Mucosa of stomach (tissue), 1 donor: ENCODE results near the gene SERAC1.

Source experiments
- H3K27me3 ChIP-seq: one replicate; pipeline ENCODE4 v1.7.0; 2013; ENCODE audit warnings: mild to moderate bottlenecking, low read length; ENCODE audit not compliant: control insufficient read depth, insufficient read depth
- H3K36me3 ChIP-seq: one replicate; pipeline ENCODE4 v1.7.0; 2013; ENCODE audit warnings: low read length; ENCODE audit not compliant: control insufficient read depth, insufficient read depth
- H3K4me1 ChIP-seq: one replicate; pipeline ENCODE4 v1.7.0; 2013; ENCODE audit warnings: mild to moderate bottlenecking, low read length; ENCODE audit not compliant: control insufficient read depth, insufficient read depth
- H3K4me3 ChIP-seq: one replicate; pipeline ENCODE4 v1.7.0; 2013; ENCODE audit warnings: low read length
- H3K9ac ChIP-seq: one replicate; pipeline ENCODE4 v1.7.0; 2013; ENCODE audit warnings: mild to moderate bottlenecking, low read length, moderate library complexity
- H3K9me3 ChIP-seq: one replicate; pipeline ENCODE4 v1.7.0; 2013; ENCODE audit warnings: mild to moderate bottlenecking, low read length, moderate library complexity; ENCODE audit not compliant: control insufficient read depth
- donor health status: Pancreatic carcinoma.

SERAC1 gene

GRCh38 chr6:158068893-158069799 is 98.9 kb downstream of the SERAC1 start:
- no peaks in the 10 kb centered on the region for H3K27me3 ChIP-seq
- H3K9me3 ChIP-seq = no peaks in the 10 kb centered on the region
- H3K4me3 ChIP-seq = no peak overlapping the region
- H3K36me3 ChIP-seq = peaks cover 7% of the 10 kb centered on the region
- H3K9ac ChIP-seq = no peak overlapping the region
- H3K4me1 ChIP-seq = peaks cover 28% of the 10 kb centered on the region

- no peaks in the 10 kb centered on the region for H3K27me3 ChIP-seq
- no peak overlapping the region for H3K4me3 ChIP-seq
- peak overlapping the region; percentile 11 for H3K9ac ChIP-seq
- H3K9me3 ChIP-seq = no peaks in the 10 kb centered on the region
- peaks cover 28% of the 10 kb centered on the region for H3K4me1 ChIP-seq
- peaks cover 7% of the 10 kb centered on the region for H3K36me3 ChIP-seq
Observed at GRCh38 chr6:158068156-158068892, 99.7 kb downstream of the SERAC1 start.

- H3K4me3 ChIP-seq = no peak overlapping the region
- peaks cover 28% of the 10 kb centered on the region for H3K4me1 ChIP-seq
- H3K9me3 ChIP-seq = no peaks in the 10 kb centered on the region
- no peak overlapping the region for H3K9ac ChIP-seq
- peaks cover 7% of the 10 kb centered on the region for H3K36me3 ChIP-seq
- H3K27me3 ChIP-seq = no peaks in the 10 kb centered on the region
Observed at GRCh38 chr6:158067436-158068015, 100.5 kb downstream of the SERAC1 start.

- Histone ChIP-seq H3K4me3 (no peak overlapping the region), H3K27me3 (no peaks in the 10 kb centered on the region), H3K36me3 (peaks cover 7% of the 10 kb centered on the region), H3K9ac (no peak overlapping the region), H3K4me1 (peaks cover 26% of the 10 kb centered on the region), H3K9me3 (no peaks in the 10 kb centered on the region)
Observed at GRCh38 chr6:158066136-158066781, 101.8 kb downstream of the SERAC1 start.

- Histone ChIP-seq H3K4me1 (peaks cover 40% of the 10 kb centered on the region), H3K27me3 (no peaks in the 10 kb centered on the region), H3K9ac (no peak overlapping the region), H3K9me3 (no peaks in the 10 kb centered on the region), H3K36me3 (peaks cover 7% of the 10 kb centered on the region), H3K4me3 (no peak overlapping the region)
Observed at GRCh38 chr6:158064725-158065251, 103.3 kb downstream of the SERAC1 start.

- peaks cover 34% of the 10 kb centered on the region for H3K4me1 ChIP-seq
- H3K4me3 ChIP-seq = no peak overlapping the region
- H3K36me3 ChIP-seq = peaks cover 7% of the 10 kb centered on the region
- H3K27me3 ChIP-seq = no peaks in the 10 kb centered on the region
- no peak overlapping the region for H3K9ac ChIP-seq
- H3K9me3 ChIP-seq = no peaks in the 10 kb centered on the region
Observed at GRCh38 chr6:158063736-158064135, 104.3 kb downstream of the SERAC1 start.

GRCh38 chr6:158061709-158062461 is 106.2 kb downstream of the SERAC1 start:
- Histone ChIP-seq H3K4me3 (no peak overlapping the region), H3K36me3 (peaks cover 7% of the 10 kb centered on the region), H3K9ac (no peak overlapping the region)

GRCh38 chr6:158061361-158061708 is 106.7 kb downstream of the SERAC1 start:
- Histone ChIP-seq H3K27me3 (no peaks in the 10 kb centered on the region), H3K4me1 (peaks cover 20% of the 10 kb centered on the region), H3K4me3 (no peak overlapping the region), H3K9me3 (no peaks in the 10 kb centered on the region), H3K36me3 (peaks cover 7% of the 10 kb centered on the region), H3K9ac (no peak overlapping the region)

More at GRCh38 chr6:158061709-158062461, 106.2 kb downstream of the SERAC1 start:
- Histone ChIP-seq H3K4me1 (peaks cover 20% of the 10 kb centered on the region), H3K27me3 (no peaks in the 10 kb centered on the region), H3K9me3 (no peaks in the 10 kb centered on the region)

GRCh38 chr6:158060455-158061360 is 107.4 kb downstream of the SERAC1 start:
- Histone ChIP-seq H3K36me3 (peaks cover under 1% of the 10 kb centered on the region), H3K27me3 (no peaks in the 10 kb centered on the region), H3K4me1 (peaks cover 20% of the 10 kb centered on the region), H3K9ac (peak overlapping the region; percentile 64), H3K4me3 (no peak overlapping the region), H3K9me3 (no peaks in the 10 kb centered on the region)
